HepG2 (cell line): Measurements from ENCODE around the gene SLC4A8.

Experiments
- FOXM1 ChIP-seq: sonication (generic); formaldehyde crosslinking; IDR thresholded peaks from 2 replicates; pipeline ENCODE4 v1.5.0; 2020; ENCODE audit warnings: missing genetic modification reagents
- KLF13 ChIP-seq: sonication (generic); formaldehyde crosslinking; IDR thresholded peaks from 2 replicates; pipeline ENCODE4 v1.4.0; 2020; ENCODE audit warnings: mild to moderate bottlenecking, missing genetic modification reagents
- TF ChIP-seq, protein P1 (sequence below): sonication (generic); formaldehyde crosslinking; IDR thresholded peaks from 2 replicates; pipeline ENCODE4 v1.5.0; 2020; ENCODE audit warnings: missing genetic modification reagents, mild to moderate bottlenecking, borderline replicate concordance

DNA sequence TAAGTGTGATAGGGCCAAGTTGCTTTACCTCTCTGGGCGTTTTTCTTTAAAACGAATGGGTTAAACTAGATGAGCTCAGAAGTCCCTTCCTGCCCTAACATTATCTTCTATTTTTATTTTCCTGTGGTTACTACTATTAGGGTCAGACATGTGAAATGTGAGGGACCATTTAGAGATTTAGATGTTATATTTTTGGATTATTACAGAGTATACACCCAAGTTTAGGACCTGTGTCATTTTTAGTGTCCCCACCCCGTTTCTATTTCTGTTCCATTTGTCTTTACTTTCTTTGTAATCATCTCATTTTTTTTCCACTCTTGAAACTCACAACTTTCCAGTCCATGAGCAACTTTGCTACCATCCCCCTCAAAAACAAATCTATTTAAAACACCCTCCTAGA lies 56.3 kb downstream of the SLC4A8 start:
- TF ChIP-seq FOXM1: no peak
- TF ChIP-seq, protein P1, sequence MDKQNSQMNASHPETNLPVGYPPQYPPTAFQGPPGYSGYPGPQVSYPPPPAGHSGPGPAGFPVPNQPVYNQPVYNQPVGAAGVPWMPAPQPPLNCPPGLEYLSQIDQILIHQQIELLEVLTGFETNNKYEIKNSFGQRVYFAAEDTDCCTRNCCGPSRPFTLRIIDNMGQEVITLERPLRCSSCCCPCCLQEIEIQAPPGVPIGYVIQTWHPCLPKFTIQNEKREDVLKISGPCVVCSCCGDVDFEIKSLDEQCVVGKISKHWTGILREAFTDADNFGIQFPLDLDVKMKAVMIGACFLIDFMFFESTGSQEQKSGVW (CRISPR knock-in tag): no peak
- no peak for TF ChIP-seq KLF13 (CRISPR knock-in tag)
